ENCODE measurements around the gene RND2. TPM values are rescaled to one million over a fixed set of nuclear protein-coding genes. Genes with fewer than 3 reads are reported as not detected.

The RND2 gene
- total and polyA plus RNA-seq, 2 donors (not counting 1 experiment from before 2014, with no cell fraction given), result 0.24 to 0.44 TPM

DNA sequence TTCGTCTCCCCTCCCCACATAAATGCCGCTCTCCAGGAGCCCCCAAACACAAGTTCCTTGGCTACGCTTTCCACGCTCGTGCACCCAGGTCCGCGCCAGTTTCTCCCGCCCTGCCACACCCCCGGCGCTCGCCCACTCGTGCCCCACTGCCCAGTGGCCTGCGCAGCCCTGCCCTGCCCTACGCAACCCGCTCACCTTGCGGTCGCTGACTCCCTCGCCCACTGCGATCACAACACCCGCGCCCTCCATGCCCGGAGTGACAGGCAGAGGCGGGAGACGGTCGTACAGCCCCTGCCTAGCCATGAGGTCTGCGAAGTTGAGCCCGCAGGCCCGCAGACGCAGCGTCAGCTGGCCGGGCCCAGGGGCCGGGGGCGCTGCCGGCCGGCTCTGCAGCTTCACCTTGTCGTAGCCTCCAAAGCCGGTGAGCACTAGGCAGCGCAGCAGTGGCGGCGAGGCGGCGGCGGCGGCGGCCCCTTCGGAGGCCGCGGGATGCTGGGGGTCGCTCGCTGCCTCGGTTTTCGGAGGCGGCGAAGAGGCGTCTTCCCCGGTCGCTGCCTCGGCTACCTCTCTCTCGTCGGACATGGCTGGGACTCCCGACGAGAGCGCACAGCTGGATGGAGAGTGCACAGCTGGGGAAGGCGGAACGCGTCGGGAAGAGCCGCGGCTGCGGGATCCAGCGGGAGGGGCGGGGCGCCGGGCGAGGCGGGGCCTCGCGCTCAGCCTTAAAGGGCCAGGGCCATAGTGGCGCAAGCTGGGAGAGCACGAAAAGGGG, 3.1 kb upstream of the RND2 start, which contains the start of gene VAT1:
VAT1 (minus strand) TSS at position 645 of the 772 bp plus-strand sequence; CDS start at position 582, 63 bp downstream.
- Histone ChIP-seq H3K4me1 (ENCODE audit: control insufficient read depth in 2 of 2, insufficient read depth in 2 of 2, low read length in 2 of 2) (peaks cover 9 to 31% of the 10 kb centered on the region in 2 donors), H3K9me3 (ENCODE audit: control extremely low read depth in 1 of 3, control insufficient read depth in 2 of 3, insufficient read depth in 1 of 3, low read length in 2 of 3) (no peaks in the 10 kb centered on the region), H3K4me2 (replicated peaks; ENCODE audit: low read depth, low read length, poor library complexity, severe bottlenecking) (peak within 1 kb of the TSS; percentile 97), H3K36me3 (replicated peaks in 1 of 2; ENCODE audit: control extremely low read depth in 1 of 2, control insufficient read depth in 1 of 2, extremely low read depth in 1 of 2, insufficient read depth in 2 of 2, low read length in 1 of 2) (no peaks in the 10 kb centered on the region), H3K27me3 (replicated peaks in 1 of 4; ENCODE audit: control extremely low read depth in 1 of 4, control insufficient read depth in 3 of 4, insufficient read depth in 4 of 4, low read length in 3 of 4) (no peaks in the 10 kb centered on the region), H2AFZ (ENCODE audit: insufficient read depth, low read depth, low read length, poor library complexity, severe bottlenecking) (peak within 1 kb of the TSS; percentile 98), H3K9ac (ENCODE audit: low read length) (peak within 1 kb of the TSS; percentile 94), H3K4me3 (ENCODE audit: control extremely low read depth in 1 of 5, extremely low read depth in 1 of 5, insufficient read depth in 1 of 5, low read depth in 2 of 5, low read length in 4 of 5) (peak within 1 kb of the TSS; percentile 22 to 91 (median 81)), H3K79me2 (ENCODE audit: control insufficient read depth, insufficient read depth, low read length) (no peaks in the 10 kb centered on the region), H3K27ac (ENCODE audit: low read length in 2 of 2) (peak within 1 kb of the TSS in 1 of 2 donors; percentile 34), H4K20me1 (ENCODE audit: control insufficient read depth, insufficient read depth, low read length, poor library complexity, severe bottlenecking) (no peaks in the 10 kb centered on the region)
- H3K4me3 Mint-ChIP-seq, result peak within 1 kb of the TSS; percentile 97
- TF ChIP-seq EZH2 (IDR thresholded peaks at IDR 0.05; ENCODE audit: borderline replicate concordance, insufficient read depth, low read depth, low read length, poor library complexity, severe bottlenecking), result no peak
- TF ChIP-seq, protein P1, sequence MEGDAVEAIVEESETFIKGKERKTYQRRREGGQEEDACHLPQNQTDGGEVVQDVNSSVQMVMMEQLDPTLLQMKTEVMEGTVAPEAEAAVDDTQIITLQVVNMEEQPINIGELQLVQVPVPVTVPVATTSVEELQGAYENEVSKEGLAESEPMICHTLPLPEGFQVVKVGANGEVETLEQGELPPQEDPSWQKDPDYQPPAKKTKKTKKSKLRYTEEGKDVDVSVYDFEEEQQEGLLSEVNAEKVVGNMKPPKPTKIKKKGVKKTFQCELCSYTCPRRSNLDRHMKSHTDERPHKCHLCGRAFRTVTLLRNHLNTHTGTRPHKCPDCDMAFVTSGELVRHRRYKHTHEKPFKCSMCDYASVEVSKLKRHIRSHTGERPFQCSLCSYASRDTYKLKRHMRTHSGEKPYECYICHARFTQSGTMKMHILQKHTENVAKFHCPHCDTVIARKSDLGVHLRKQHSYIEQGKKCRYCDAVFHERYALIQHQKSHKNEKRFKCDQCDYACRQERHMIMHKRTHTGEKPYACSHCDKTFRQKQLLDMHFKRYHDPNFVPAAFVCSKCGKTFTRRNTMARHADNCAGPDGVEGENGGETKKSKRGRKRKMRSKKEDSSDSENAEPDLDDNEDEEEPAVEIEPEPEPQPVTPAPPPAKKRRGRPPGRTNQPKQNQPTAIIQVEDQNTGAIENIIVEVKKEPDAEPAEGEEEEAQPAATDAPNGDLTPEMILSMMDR (IDR thresholded peaks at IDR 0.05), result no peak
- H3K27me3 Mint-ChIP-seq, result no peaks in the 10 kb centered on the region
- peak within 1 kb of the TSS; percentile 91 for H3K27ac Mint-ChIP-seq
- ChIA-PET POLR2A (interaction anchor here (0.6 to 3.5 kb wide), 7 partner anchors 24 to 317 kb away, joined by 3 to 30 read pairs (median 5); partner anchors contain the start of genes RPL27 and TMEM106A), CTCF (interaction anchor here (0.6 to 1.5 kb wide), 6 partner anchors 15 to 554 kb away, joined by 3 to 5 read pairs (median 4); partner anchors contain the start of genes IFI35 and RPL27)
- DNase-seq (peak; percentile 79), ATAC-seq (ENCODE audit: low read depth) (peak; percentile 42)
- WGBS (ENCODE audit: insufficient coverage), result under 1% methylated on average over 78 of the region's 80 CpGs
- peaks cover 35% of the 10 kb centered on the region for H3K4me1 Mint-ChIP-seq
- intact Hi-C loops (cut with micrococcal nuclease), result loop anchor here (1.0 kb wide), 1 partner anchor 42 kb away; the partner anchor contains the start of genes PTGES3L and RUNDC1
- H3K9me3 Mint-ChIP-seq (ENCODE audit: insufficient read depth), result no peaks in the 10 kb centered on the region

Measured in B cell (primary cell).